ENCODE results near the gene RPL41.
A peak's percentile ranks its signal among the peaks of the same experiment; 100 is the strongest.
"Not testable (repeated sequence)": the region's sequence is repeated elsewhere in the genome, so short reads cannot be mapped to it uniquely, and the experiment has no call there.

Gene RPL41

DNA sequence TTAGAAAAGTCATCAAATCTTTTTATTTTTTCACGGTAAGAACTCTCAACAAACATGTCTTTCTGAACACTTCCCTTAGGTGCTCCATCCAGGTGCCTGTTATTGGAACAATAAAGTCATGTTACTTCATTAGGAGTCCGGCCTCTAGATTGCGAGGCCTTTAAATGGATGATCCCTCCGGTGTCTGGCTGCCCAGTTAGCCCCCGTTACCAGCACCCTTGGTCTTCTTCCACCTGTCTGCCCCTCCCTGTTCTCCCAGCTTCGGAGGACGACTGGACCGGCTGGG, 12.7 kb upstream of the RPL41 start:
- DNase-seq: no peak

DNA sequence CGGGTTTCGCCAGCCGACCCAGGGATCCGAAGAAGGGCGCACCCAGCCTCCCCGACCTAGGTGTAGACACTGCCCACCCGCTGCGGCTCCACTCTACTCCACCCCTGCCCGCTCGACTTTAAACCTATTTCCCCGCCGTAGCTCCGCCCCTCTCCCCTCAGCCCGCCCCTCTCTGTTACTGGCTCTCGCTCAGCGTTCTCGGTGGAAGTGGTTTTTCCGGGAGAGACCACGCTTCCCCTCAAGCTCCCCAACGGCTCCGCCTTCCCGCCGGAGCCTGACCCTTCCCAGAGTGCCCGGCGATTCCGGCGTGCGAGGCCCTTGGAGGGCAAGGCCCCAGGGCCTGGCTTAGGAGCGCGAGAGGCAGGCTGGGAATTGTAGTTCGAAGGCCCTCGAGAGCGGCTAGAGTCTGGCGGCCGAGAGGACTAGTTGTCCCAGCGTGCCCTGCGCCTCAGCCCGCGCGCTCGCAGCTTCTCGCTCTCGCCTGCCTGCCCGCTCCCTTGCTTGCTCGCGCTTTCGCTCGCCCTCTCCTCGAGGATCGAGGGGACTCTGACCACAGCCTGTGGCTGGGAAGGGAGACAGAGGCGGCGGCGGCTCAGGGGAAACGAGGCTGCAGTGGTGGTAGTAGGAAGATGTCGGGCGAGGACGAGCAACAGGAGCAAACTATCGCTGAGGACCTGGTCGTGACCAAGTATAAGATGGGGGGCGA, 12.2 kb upstream of the RPL41 start, which contains the start of gene PA2G4:
Gene PA2G4 (plus strand): TSS at position 451 of the 706 bp plus-strand sequence. CDS start 179 bp downstream, at position 630.
- peak; percentile 98 to 99 for DNase-seq

DNA sequence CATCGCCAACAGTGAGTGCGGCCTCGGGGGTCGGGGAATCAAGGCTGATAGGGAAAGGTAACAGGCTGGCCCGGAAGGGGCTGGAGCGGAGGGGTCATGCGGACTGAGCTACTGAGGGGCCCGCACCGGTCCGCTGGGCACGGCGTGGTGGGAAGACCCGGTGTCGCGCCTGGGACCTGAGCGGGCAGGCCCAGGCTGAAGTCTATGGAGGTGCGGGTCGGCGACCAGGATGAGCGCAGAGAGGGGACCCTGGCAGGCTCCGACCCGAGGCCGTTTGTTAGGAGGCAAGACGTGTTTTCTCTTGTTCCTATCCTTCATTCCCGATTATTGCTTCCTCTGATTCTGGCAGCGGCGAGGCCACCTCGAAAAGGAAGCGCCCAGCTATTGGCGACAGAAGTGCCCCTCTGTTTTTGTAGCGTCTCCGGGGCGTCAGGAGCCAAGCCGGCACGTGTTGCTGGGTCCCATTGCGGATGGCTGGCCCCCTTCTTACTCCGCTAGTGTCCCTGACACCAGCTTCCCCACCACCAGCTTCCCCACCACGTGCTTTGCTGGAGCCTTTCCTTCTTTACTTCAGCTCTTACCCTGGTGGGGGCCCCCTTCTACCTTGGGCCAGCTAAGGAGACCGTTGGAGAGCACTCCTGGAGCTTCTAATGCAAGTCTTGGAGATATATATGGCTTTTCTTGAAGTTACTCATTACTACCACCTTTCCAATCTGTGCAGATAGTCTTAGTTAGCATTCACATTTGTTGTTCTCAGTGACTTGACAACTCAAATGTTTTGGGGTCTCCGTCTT, 11.4 kb upstream of the RPL41 start:
- no peak for DNase-seq

DNA sequence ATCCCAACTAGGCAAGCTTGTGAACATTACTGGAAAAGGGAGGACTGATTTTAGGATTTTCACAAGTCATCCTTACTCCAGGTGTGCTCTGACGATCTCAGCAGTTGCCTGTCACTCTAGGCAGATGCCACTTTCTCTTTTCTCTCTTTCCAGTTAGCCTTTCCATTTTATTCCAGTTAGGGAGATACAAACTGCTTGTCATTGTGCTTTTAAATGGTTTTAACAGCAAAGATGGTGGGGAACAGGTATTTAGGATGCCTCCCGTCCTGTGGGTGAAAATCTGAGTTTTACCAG, 10.9 kb upstream of the RPL41 start:
- no peak for DNase-seq

DNA sequence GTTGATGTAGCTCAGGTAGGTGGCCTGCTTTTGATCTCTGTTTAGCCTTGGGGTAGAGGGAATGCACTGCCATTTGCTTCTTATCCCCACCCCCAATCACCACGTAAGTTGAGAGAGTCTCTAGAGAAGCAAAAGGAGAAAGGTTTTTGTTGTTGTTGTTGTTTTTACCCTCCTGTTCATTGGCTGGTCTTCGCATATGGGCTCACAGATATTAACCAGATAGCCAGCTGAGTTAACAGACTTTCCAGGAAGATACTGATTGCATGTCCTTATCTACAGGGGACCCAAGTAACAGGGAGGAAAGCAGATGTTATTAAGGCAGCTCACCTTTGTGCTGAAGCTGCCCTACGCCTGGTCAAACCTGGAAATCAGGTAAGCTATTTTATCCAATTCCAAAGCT, 9.2 kb upstream of the RPL41 start:
- DNase-seq: no peak

- no peak for DNase-seq
These were observed 5.9 kb upstream of the RPL41 start for GRCh38 chr12:56110571-56110970.

GRCh38 chr12:56114084-56114483, 2.3 kb upstream of the RPL41 start:
- no peak for DNase-seq

DNA sequence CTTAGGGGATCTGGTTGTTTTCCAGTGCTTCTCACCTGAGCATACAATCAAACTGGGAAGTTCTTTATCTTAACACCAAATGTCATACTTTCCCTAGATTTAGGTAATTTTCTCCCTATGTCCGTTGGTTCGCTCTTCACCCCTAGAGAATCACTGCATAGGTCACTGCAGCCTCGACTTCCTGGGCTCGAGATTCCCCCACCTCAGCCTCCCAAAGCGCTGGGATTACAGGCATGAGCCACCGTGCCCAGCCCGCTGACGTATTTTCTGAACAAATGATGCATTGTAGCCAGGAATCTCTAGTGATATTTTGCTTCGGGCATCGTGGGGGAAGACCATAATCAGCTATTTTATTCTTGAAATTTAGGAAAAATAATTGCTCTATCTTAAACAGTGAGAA, 1.1 kb upstream of the RPL41 start:
- DNase-seq: no peak

- not testable (repeated sequence) for DNase-seq
These were observed 761 bp downstream of the RPL41 start for GRCh38 chr12:56117082-56117706.

DNA sequence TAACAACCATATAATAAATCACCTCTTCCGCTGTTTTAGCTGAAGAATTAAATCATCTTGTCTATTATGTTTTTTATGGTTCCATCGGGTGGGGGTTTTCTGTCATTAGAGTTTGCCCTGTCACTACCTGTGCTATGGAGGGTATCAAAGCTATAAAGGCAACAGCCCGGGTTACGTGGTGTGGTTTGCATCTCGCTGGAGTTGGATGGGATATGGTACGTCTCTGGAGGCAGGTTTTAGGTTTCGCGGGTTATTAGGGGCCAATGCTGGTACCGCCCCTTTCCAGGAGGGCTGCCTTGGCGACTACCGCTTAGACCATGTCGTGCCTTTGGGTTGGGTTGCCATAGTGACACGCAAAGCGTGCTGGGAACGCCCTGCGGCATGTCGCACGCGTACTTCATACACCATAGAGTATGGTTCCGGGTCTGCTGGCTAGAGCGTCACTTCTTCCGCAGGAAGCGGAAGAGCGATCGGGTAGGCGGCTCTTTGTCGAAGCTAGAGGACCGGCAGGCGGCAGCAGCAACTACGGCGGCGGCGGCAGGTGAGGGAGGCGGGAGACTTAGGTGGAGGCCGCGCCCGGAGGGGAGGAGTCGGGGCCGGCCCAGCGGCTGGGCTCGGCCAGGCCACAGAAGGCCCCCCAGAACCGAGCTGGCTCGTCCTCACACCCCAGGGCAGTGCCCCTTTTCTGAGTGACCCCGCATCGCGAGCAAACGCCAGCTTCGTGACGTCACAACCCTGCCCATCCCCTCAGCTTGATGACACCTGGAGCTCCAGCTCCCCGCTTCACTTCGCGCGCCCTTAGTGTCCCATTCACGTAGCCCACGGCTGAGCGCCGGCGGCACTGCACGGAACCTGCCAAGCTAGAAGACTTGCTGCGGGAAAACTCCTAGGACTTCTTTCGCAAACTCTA, 1.6 kb downstream of the RPL41 start, which contains the start of gene ZC3H10:
Gene ZC3H10 (plus strand): TSS at position 489 of the 910 bp plus-strand sequence. CDS start 2,297 bp downstream, outside the sequence.
- DNase-seq: peak; percentile 99

DNA sequence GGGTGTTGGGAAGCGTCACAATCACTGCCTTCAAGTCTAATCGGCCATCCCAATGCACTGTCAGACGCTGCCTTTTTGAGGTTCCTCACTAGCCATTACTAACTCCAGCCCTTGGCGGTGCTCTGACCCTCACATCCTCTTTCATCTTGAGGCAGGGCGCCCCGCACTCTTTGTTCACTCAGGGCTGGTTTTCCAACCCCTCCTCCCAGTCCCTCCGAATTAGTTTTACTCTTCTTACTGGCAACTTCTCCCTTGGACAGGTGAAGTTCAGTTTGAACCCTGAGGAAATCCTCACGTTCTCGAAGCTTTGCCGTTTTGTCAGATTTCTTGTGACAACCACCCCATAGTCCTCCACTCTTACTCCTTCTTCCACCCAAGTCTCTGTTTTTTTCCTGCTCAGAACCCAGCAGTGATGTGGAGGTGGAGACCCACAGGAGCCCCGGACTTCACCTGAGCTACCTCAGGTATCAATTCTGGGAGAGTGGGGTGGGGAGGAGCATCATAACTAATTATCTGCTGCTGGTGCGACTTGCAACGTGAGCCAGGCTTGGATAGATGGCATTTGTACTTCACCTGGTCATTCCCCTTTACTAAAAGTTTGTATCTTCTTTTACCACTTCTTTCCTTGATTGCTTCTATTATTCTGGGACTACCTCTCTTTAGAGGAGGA, 2.4 kb downstream of the RPL41 start:
- DNase-seq: no peak

DNA sequence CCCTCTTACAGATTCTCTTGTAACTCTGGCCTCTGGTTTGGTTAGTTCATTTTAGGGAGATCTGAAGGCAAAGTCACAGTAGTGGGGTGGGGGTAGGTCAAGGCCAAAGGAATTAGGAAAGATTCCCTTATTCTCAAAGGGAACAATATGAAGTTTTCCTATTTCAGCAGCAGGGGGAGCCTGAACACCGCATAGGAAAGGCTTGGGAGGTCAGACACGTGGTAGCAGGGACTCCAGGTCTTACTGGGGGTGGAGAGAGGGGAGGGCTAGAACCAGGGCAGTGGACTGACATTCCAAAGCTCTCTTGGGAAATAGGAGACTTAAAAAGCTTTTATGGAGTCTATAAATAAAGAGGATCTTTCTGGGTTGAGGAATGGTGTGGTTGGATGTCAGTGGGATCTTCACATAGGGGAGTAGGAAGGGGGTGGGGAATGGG, 2.9 kb downstream of the RPL41 start:
- peak; percentile 74 to 81 for DNase-seq

DNA sequence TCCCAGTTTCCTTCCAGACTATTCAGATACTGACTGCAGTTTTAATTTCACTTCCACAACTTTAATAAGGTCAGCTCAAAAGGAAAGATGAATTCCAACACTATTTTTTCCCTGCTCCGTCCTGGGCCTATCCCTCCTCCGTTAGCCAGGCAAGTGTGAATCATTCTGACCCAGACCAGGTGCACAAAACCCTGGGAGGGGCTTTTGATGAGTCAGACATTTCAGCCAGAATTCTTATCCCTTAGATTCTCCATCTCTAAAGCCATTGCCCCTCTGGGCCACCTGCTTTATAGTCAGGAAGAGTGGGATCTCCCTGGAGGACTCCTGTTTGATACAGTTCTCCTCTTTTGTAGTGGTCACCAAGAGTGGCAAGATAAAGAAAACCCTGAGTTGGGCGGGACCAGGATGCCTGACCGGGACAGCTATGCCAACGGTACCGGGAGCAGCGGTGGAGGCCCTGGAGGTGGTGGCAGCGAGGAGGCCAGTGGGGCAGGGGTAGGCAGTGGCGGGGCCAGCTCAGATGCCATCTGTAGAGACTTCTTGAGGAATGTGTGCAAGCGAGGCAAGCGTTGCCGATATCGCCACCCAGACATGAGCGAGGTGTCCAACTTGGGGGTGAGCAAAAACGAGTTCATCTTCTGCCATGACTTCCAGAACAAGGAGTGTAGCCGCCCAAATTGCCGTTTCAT, 3.9 kb downstream of the RPL41 start:
- DNase-seq: no peak

GRCh38 chr12:56121204-56121870, 4.9 kb downstream of the RPL41 start:
- DNase-seq: no peak

GRCh38 chr12:56122637-56123036, 6.2 kb downstream of the RPL41 start:
- no peak for DNase-seq

- no peak for DNase-seq
These were observed 7.7 kb downstream of the RPL41 start for GRCh38 chr12:56124133-56124532.

GRCh38 chr12:56126732-56127239, 10.4 kb downstream of the RPL41 start:
- no peak for DNase-seq

DNA sequence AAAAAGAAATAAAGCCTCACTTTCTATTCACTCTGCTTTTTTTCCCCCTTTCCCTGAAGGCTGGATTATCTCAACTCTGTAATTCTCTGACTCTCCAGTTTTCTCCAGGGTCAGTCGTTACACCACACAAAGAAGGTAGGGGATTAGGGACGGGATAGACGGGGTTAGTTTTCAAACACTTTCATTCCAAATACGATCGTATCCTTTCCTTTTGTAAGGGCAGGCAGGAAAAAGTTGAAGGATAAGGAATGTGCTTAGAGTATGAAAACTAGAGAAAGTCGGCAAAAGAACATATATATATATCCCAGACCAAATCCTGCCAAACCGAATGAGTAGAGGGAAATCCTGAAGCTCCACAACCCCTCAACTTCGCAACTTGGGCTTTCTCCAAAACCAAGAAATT, 11.1 kb downstream of the RPL41 start:
- no peak for DNase-seq

DNA sequence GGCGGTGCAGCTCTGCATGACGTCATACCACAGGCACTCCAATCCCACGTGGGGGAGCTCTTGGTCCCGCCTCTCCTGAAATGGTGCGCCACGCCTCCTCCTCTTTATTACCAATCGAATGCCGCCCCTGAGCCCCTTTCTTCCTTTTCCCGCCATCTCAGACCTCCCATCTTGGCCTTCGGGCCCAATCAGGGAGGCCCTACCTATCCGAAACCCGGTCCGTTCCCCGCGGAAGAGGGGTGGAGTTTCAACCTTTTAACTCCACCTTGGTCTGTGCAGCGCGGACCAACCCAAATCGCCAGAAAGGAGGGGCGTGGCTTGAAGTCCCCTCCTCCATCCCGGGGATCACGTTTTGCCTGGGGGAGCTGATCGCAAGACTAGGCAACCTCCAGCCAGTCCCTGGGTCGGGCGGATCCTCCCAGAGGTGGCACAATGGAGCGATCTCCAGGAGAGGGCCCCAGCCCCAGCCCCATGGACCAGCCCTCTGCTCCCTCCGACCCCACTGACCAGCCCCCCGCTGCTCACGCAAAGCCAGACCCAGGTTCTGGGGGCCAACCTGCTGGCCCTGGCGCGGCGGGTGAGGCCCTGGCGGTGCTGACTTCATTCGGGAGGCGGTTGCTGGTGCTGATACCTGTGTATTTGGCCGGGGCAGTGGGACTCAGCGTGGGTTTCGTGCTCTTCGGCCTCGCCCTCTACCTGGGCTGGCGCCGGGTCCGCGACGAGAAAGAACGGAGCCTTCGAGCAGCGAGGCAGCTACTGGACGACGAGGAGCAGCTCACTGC, 11.6 kb downstream of the RPL41 start, which contains the start of gene ESYT1:
Gene ESYT1 (plus strand): TSS at position 380 of the 782 bp plus-strand sequence. CDS start 53 bp downstream, at position 433.
- peak; percentile 100 for DNase-seq

DNA sequence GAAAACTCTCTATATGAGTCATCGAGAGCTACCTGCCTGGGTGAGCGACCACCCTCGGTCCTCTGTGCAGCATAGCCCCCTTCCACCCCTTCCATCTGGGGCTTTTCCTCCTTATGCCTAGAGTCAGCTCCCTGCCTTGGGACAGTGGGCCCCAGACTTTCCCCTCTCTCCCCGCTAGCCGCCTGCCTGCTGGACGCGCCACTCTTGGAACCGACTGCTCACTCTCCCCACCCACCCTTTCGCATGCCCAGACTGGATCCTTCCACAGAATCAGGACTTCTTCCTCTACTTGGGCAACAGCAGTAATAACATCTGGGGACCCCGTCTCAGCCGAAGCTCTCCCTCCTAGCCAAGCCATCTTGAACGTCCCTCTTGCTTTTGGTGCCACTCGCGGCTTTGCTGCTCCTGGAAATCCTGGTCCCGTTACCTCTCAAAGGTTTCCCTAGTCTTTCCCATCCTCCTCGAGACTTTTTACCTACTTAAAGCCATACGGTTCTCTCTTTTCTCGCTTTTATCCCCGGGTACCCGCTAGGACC, 12.3 kb downstream of the RPL41 start:
- DNase-seq: peak in 1 of 2 donors; percentile 26
